DND-41 (cell line): Measurements from ENCODE around the gene ATP8A2.

Experiments
- ATAC-seq: fragments of 200-7000 bp; cut with Tn5 transposase; 3 replicates; pipeline ENCODE4 v1.9.1; 2021; ENCODE audit warnings: low read depth; ENCODE audit not compliant: insufficient read depth
- DNase-seq: peaks from one replicate; pipeline ENCODE4 v3.0.0-alpha.2; 2020
- H2AFZ ChIP-seq: 2 replicates; pipeline ENCODE4 v1.6.0; 2012; ENCODE audit warnings: low read depth, low read length
- H3K27ac ChIP-seq: 2 replicates; pipeline ENCODE4 v1.5.1; 2012; ENCODE audit warnings: low read length, inconsistent platforms
- H3K27me3 ChIP-seq: fragments of 200-600 bp; sonication (generic); 2 replicates; pipeline ENCODE4 v1.6.0; 2012; ENCODE audit warnings: low read length, mild to moderate bottlenecking, inconsistent platforms; ENCODE audit not compliant: insufficient read depth, poor library complexity
- H3K36me3 ChIP-seq: 2 replicates; pipeline ENCODE4 v1.5.1; 2012; ENCODE audit warnings: low read length, inconsistent platforms; ENCODE audit not compliant: insufficient read depth
- H3K4me1 ChIP-seq: 2 replicates; pipeline ENCODE4 v1.5.1; 2012; ENCODE audit warnings: mild to moderate bottlenecking, low read length; ENCODE audit not compliant: insufficient read depth
- H3K4me2 ChIP-seq: 2 replicates; pipeline ENCODE4 v1.6.0; 2012; ENCODE audit warnings: mild to moderate bottlenecking, moderate library complexity, low read length, inconsistent platforms; ENCODE audit not compliant: insufficient read depth
- H3K4me3 ChIP-seq, 2 experiments: fragments of 200-600 bp in 1 of 2; shearing (Covaris generic) in 1 of 2; 2 replicates each; pipeline ENCODE4 v1.5.1; 2012 to 2016; ENCODE audit warnings: inconsistent platforms in 2 of 2, low read length in 2 of 2, mild to moderate bottlenecking in 2 of 2, low read depth in 1 of 2, moderate library complexity in 1 of 2
- H3K79me2 ChIP-seq: 2 replicates; pipeline ENCODE4 v1.6.0; 2012; ENCODE audit warnings: low read length, inconsistent platforms; ENCODE audit not compliant: insufficient read depth
- H3K9ac ChIP-seq: 2 replicates; pipeline ENCODE4 v1.6.0; 2012; ENCODE audit warnings: low read depth, mild to moderate bottlenecking, inconsistent platforms, low read length, moderate library complexity
- H3K9me3 ChIP-seq: 2 replicates; pipeline ENCODE4 v1.5.1; 2012; ENCODE audit warnings: low read length, moderate library complexity, mild to moderate bottlenecking, inconsistent platforms; ENCODE audit not compliant: insufficient read depth, severe bottlenecking
- H4K20me1 ChIP-seq: 2 replicates; pipeline ENCODE4 v1.6.0; 2012; ENCODE audit warnings: low read length; ENCODE audit not compliant: insufficient read depth
- CTCF ChIP-seq: IDR thresholded peaks from 2 replicates; pipeline ENCODE4 v1.5.1; 2012; ENCODE audit warnings: borderline replicate concordance, low read length, moderate library complexity, mild to moderate bottlenecking; ENCODE audit not compliant: poor library complexity, severe bottlenecking; ENCODE audit errors: extremely low read depth
- EZH2 ChIP-seq: IDR thresholded peaks from 3 replicates; pipeline ENCODE4 v1.6.1; 2012; ENCODE audit warnings: borderline replicate concordance, low read depth, mild to moderate bottlenecking, moderate library complexity, low read length, inconsistent platforms; ENCODE audit not compliant: severe bottlenecking

ATP8A2 gene

GRCh38 chr13:25679159-25679558, 307.4 kb downstream of the ATP8A2 start:
- no peaks in the 10 kb centered on the region for H3K27me3 ChIP-seq
- no peak overlapping the region for H2AFZ ChIP-seq
- H3K27ac ChIP-seq = no peak overlapping the region
- no peak for ATAC-seq
- H3K36me3 ChIP-seq = no peaks in the 10 kb centered on the region
- DNase-seq = no peak
- H4K20me1 ChIP-seq = no peaks in the 10 kb centered on the region
- H3K79me2 ChIP-seq = no peaks in the 10 kb centered on the region
- TF ChIP-seq EZH2 (no peak), CTCF (no peak)
- H3K4me3 ChIP-seq = no peak overlapping the region
- H3K4me2 ChIP-seq = no peak overlapping the region
- peaks cover 12% of the 10 kb centered on the region for H3K4me1 ChIP-seq
- no peak overlapping the region for H3K9ac ChIP-seq
- no peaks in the 10 kb centered on the region for H3K9me3 ChIP-seq

- Histone ChIP-seq H3K4me3 (no peak overlapping the region), H3K4me1 (peaks cover 12% of the 10 kb centered on the region)
- no peak for TF ChIP-seq CTCF
- no peak for TF ChIP-seq EZH2
Observed at GRCh38 chr13:25679936-25680335, 308.2 kb downstream of the ATP8A2 start.

GRCh38 chr13:25682276-25682675, 310.5 kb downstream of the ATP8A2 start:
- no peak overlapping the region for H3K27ac ChIP-seq
- H3K79me2 ChIP-seq = no peaks in the 10 kb centered on the region
- peaks cover 13% of the 10 kb centered on the region for H3K4me1 ChIP-seq
- ATAC-seq = no peak
- H3K9me3 ChIP-seq = no peaks in the 10 kb centered on the region
- DNase-seq = no peak
- no peaks in the 10 kb centered on the region for H3K27me3 ChIP-seq
- H3K9ac ChIP-seq = no peak overlapping the region
- no peak overlapping the region for H3K4me3 ChIP-seq
- TF ChIP-seq CTCF = no peak
- TF ChIP-seq EZH2 = no peak
- no peak overlapping the region for H2AFZ ChIP-seq
- no peaks in the 10 kb centered on the region for H3K36me3 ChIP-seq
- H3K4me2 ChIP-seq = no peak overlapping the region
- H4K20me1 ChIP-seq = no peaks in the 10 kb centered on the region

More at GRCh38 chr13:25679936-25680335, 308.2 kb downstream of the ATP8A2 start:
- DNase-seq (no peak), ATAC-seq (no peak)
- H3K9me3 ChIP-seq = no peaks in the 10 kb centered on the region
- no peaks in the 10 kb centered on the region for H3K27me3 ChIP-seq
- no peaks in the 10 kb centered on the region for H3K36me3 ChIP-seq
- H3K9ac ChIP-seq = no peak overlapping the region
- no peaks in the 10 kb centered on the region for H4K20me1 ChIP-seq
- no peak overlapping the region for H3K4me2 ChIP-seq
- no peak overlapping the region for H3K27ac ChIP-seq
- H2AFZ ChIP-seq = no peak overlapping the region
- H3K79me2 ChIP-seq = no peaks in the 10 kb centered on the region

GRCh38 chr13:25683056-25683455, 311.3 kb downstream of the ATP8A2 start:
- Histone ChIP-seq H4K20me1 (no peaks in the 10 kb centered on the region), H3K27me3 (no peaks in the 10 kb centered on the region), H3K9me3 (no peaks in the 10 kb centered on the region), H3K4me3 (no peak overlapping the region), H3K4me2 (no peak overlapping the region), H3K27ac (no peak overlapping the region; the same call in 1 of the 2 replicates), H2AFZ (no peak overlapping the region), H3K79me2 (no peaks in the 10 kb centered on the region), H3K4me1 (peaks cover 20% of the 10 kb centered on the region), H3K36me3 (no peaks in the 10 kb centered on the region), H3K9ac (no peak overlapping the region)
- TF ChIP-seq CTCF (no peak), EZH2 (no peak)
- DNase-seq (peak; percentile 35), ATAC-seq (peak; percentile 89)
